D721Med (cell line): ENCODE measurements around the gene TSG101.

Experiments used
- DNase-seq: peaks from one replicate; pipeline ENCODE4 v3.0.0; 2011; ENCODE audit warnings: low spot score; ENCODE audit not compliant: insufficient read length
- FAIRE-seq: peaks from 2 replicates; lab custom pipeline; 2011; peaks lifted over from hg19 to GRCh38; lab: Jason Lieb, UNC
- CTCF ChIP-seq: IDR thresholded peaks from 2 replicates; pipeline ENCODE4 v1.5.1; 2012; ENCODE audit warnings: mild to moderate bottlenecking, control low read depth; ENCODE audit not compliant: insufficient read depth; ENCODE audit errors: missing control alignments

TSG101 gene

GRCh38 chr11:18526521-18527296, at the start of gene TSG101:
Gene TSG101, minus strand, starts transcription at chr11:18526942. Its CDS starts 126 bp downstream, at chr11:18526816.
- FAIRE-seq: no peak
- no peak for TF ChIP-seq CTCF
- peak; percentile 82 for DNase-seq

DNA sequence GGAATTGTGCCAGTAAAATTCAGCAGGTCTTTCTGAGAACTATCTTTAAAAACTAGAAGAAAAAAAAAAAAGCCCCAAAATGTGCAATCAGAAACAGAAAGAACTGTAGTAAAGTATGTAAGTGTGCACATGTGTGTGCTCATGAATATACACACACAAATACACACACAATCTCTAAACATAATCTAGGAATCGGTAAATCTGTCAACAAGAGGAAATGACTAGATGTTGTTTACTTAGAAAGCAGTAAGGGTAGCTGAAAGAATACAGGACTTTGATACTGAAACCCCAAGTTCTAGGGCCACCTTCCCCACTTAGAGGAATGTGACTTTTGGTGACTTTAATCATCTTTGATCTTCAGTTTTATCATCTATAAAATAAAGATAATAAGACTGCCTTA, 48.6 kb upstream of the TSG101 start:
- FAIRE-seq: no peak
- DNase-seq: no peak
- TF ChIP-seq CTCF: no peak

DNA sequence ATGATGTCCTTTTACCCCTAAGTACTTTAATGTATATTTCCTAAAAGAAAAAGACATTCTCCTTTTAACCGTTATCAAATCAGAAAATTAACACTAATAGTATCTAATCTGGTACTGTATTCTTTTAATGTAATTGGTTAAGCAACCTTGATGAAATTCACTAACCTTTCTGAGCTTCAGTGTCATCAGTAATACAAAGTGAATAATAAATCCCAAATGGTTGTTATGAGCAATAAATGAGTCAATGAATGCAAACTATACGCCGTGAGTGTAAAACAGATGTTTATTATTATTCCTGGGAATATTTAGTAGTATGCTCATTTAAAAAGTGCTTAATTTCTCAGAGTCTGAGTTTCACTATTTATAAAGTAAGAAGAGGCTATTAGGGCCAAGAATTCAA, 40.3 kb upstream of the TSG101 start:
- no peak for TF ChIP-seq CTCF
- no peak for DNase-seq
- FAIRE-seq: no peak

GRCh38 chr11:18566406-18566805, 39.7 kb upstream of the TSG101 start:
- no peak for TF ChIP-seq CTCF
- FAIRE-seq (no peak), DNase-seq (no peak)

GRCh38 chr11:18564149-18564548, 37.4 kb upstream of the TSG101 start:
- DNase-seq (no peak), FAIRE-seq (no peak)
- no peak for TF ChIP-seq CTCF

DNA sequence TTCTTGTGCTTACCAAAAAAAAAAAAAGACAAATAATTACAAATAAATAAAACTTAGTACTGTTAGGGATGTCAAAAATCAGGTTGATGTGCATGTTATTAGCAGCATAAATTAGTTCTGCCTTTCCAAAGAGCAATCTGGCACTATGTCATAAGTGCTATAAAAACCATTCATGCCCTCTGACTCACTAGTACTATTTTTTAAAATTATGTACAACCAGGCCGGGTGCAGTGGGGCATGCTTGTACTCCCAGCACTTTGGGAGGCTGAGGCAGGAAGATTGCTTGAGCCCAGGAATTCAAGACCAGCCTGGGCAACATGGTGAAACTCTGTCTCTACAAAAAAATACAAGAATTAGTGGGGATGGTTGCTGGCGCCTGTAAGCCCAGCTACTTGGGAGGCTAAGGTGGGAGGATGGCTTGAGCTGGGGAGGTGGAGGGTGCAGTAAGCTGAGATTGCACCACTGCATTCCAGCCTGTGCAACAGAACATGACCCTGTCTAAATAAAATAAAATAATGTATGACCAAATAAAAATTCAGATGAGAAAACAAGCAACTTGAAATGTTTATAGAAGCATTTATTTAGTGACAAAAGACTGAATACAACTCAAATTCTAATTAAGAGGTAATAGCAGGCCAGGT, 36.5 kb upstream of the TSG101 start:
- no peak for TF ChIP-seq CTCF
- no peak for FAIRE-seq
- no peak for DNase-seq

- FAIRE-seq: no peak
- no peak for DNase-seq
- no peak for TF ChIP-seq CTCF
Observed at GRCh38 chr11:18548001-18548400, 21.3 kb upstream of the TSG101 start.
